H54 (cell line): ENCODE measurements around the gene OR52N2.
A peak's percentile ranks its signal among the peaks of the same experiment; 100 is the strongest.

Source experiments
- DNase-seq: peaks from one replicate; pipeline ENCODE4 v3.0.0; 2011; ENCODE audit warnings: low spot score, mixed read lengths; ENCODE audit not compliant: insufficient read length
- FAIRE-seq: peaks from 3 replicates; lab custom pipeline; 2011; peaks lifted over from hg19 to GRCh38; lab: Jason Lieb, UNC
- POLR2A ChIP-seq: IDR thresholded peaks from 2 replicates; pipeline ENCODE4 v1.6.1; 2011; ENCODE audit warnings: low read depth, mild to moderate bottlenecking, low read length

The OR52N2 gene

GRCh38 chr11:5808500-5809121 lies at the start of gene OR52N2:
TSS of gene OR52N2 (plus strand) at chr11:5808924. CDS start at chr11:5820336, 11,412 bp downstream.
- FAIRE-seq (peak; percentile 95), DNase-seq (peak; percentile 29)
- no peak for TF ChIP-seq POLR2A

GRCh38 chr11:5767056-5767455 lies 41.7 kb upstream of the OR52N2 start:
- peak; percentile 23 for FAIRE-seq
- no peak for DNase-seq
- no peak for TF ChIP-seq POLR2A

- DNase-seq, result no peak
- FAIRE-seq, result no peak
- no peak for TF ChIP-seq POLR2A
These were observed 25.5 kb upstream of the OR52N2 start, which contains the start of gene OR52N5 for GRCh38 chr11:5783255-5783654. TSS of gene OR52N5 (minus strand) at chr11:5783355. CDS start at chr11:5778634, 4,721 bp downstream.

- FAIRE-seq (peak; percentile 85), DNase-seq (no peak)
- TF ChIP-seq POLR2A, result no peak
These were observed 17.6 kb upstream of the OR52N2 start, which contains the start of gene OR52N1 for GRCh38 chr11:5791165-5791564. TSS of gene OR52N1 (minus strand) at chr11:5791265. CDS start at chr11:5788816, 2,449 bp downstream.

- peak; percentile 89 for FAIRE-seq
- DNase-seq, result no peak
- no peak for TF ChIP-seq POLR2A
These were observed 12.2 kb upstream of the OR52N2 start for GRCh38 chr11:5796541-5796940.

- no peak for DNase-seq
- no peak for FAIRE-seq
- no peak for TF ChIP-seq POLR2A
These were observed 4.7 kb upstream of the OR52N2 start for GRCh38 chr11:5803982-5804381.

- TF ChIP-seq POLR2A, result no peak
- FAIRE-seq, result no peak
- DNase-seq, result no peak
These were observed 1.1 kb upstream of the OR52N2 start for GRCh38 chr11:5807580-5807979.

- DNase-seq (no peak), FAIRE-seq (peak; percentile 23)
- no peak for TF ChIP-seq POLR2A
These were observed 397 bp downstream of the OR52N2 start for GRCh38 chr11:5809122-5809519.

- no peak for TF ChIP-seq POLR2A
- peak; percentile 73 for FAIRE-seq
- no peak for DNase-seq
These were observed 1.4 kb downstream of the OR52N2 start for GRCh38 chr11:5809905-5810795.

- FAIRE-seq, result no peak
- no peak for DNase-seq
- no peak for TF ChIP-seq POLR2A
These were observed 6.8 kb downstream of the OR52N2 start for GRCh38 chr11:5815534-5815933.

GRCh38 chr11:5818245-5818886 lies 9.6 kb downstream of the OR52N2 start:
- TF ChIP-seq POLR2A, result no peak
- peak; percentile 81 for FAIRE-seq
- DNase-seq, result no peak

GRCh38 chr11:5831196-5831829 lies 22.6 kb downstream of the OR52N2 start:
- FAIRE-seq, result no peak
- no peak for DNase-seq
- no peak for TF ChIP-seq POLR2A

GRCh38 chr11:5833446-5833845 lies 24.7 kb downstream of the OR52N2 start:
- TF ChIP-seq POLR2A, result no peak
- no peak for FAIRE-seq
- no peak for DNase-seq
